ENCODE results near the gene IFI44. TPM values are rescaled to one million over a fixed set of nuclear protein-coding genes. Genes with fewer than 3 reads are reported as not detected.

Gene IFI44
- polyA plus RNA-seq, 1 experiment: 6.0 TPM

GRCh38 chr1:78647238-78647637 lies 2.4 kb upstream of the IFI44 start:
- no peak for TF ChIP-seq CTCF (IDR thresholded peaks at IDR 0.05; ENCODE audit: low read depth, low read length)
- Histone ChIP-seq H3K4me3 (ENCODE audit: low read depth, low read length) (no peak overlapping the region), H3K27ac (ENCODE audit: low read depth, low read length) (no peak overlapping the region), H3K27me3 (ENCODE audit: control insufficient read depth, insufficient read depth, low read length) (no peaks in the 10 kb centered on the region), H3K9me3 (ENCODE audit: control insufficient read depth, insufficient read depth, low read length) (peaks cover 5% of the 10 kb centered on the region)
- DNase-seq (ENCODE audit: low read depth, low spot score): no peak
- ChIA-PET POLR2A (no interaction called here), CTCF (interaction anchor here (1.4 kb wide), 1 partner anchor 29 kb away, joined by 4 read pairs; no protein-coding TSS in a partner anchor)

GRCh38 chr1:78650114-78650660 lies 556 bp downstream of the IFI44 start:
- no peak overlapping the region for H3K27ac ChIP-seq (ENCODE audit: low read depth, low read length)
- ChIA-PET CTCF (interaction anchor here (0.6 to 0.9 kb wide), 3 partner anchors 26 to 44 kb away, joined by 3 to 8 read pairs (median 4); no protein-coding TSS in a partner anchor), POLR2A (no interaction called here)
- no peaks in the 10 kb centered on the region for H3K27me3 ChIP-seq (ENCODE audit: control insufficient read depth, insufficient read depth, low read length)
- H3K4me3 ChIP-seq (ENCODE audit: low read depth, low read length): no peak overlapping the region
- no peak for DNase-seq (ENCODE audit: low read depth, low spot score)
- peaks cover 5% of the 10 kb centered on the region for H3K9me3 ChIP-seq (ENCODE audit: control insufficient read depth, insufficient read depth, low read length)
- TF ChIP-seq CTCF (IDR thresholded peaks at IDR 0.05; ENCODE audit: low read depth, low read length): no peak

- H3K27me3 ChIP-seq (ENCODE audit: control insufficient read depth, insufficient read depth, low read length): no peaks in the 10 kb centered on the region
- TF ChIP-seq CTCF (IDR thresholded peaks at IDR 0.05; ENCODE audit: low read depth, low read length): no peak
- POLR2A ChIA-PET: no interaction called here
- CTCF ChIA-PET: no interaction called here
- no peak for DNase-seq (ENCODE audit: low read depth, low spot score)
- H3K9me3 ChIP-seq (ENCODE audit: control insufficient read depth, insufficient read depth, low read length): peaks cover 5% of the 10 kb centered on the region
- H3K27ac ChIP-seq (ENCODE audit: low read depth, low read length): no peak overlapping the region
- no peak overlapping the region for H3K4me3 ChIP-seq (ENCODE audit: low read depth, low read length)
These were observed 1.6 kb downstream of the IFI44 start for GRCh38 chr1:78651241-78651640.

GRCh38 chr1:78652019-78652560 lies 2.5 kb downstream of the IFI44 start:
- Histone ChIP-seq H3K27ac (ENCODE audit: low read depth, low read length) (no peak overlapping the region), H3K9me3 (ENCODE audit: control insufficient read depth, insufficient read depth, low read length) (peaks cover 5% of the 10 kb centered on the region), H3K27me3 (ENCODE audit: control insufficient read depth, insufficient read depth, low read length) (no peaks in the 10 kb centered on the region), H3K4me3 (ENCODE audit: low read depth, low read length) (no peak overlapping the region)
- ChIA-PET POLR2A (no interaction called here), CTCF (no interaction called here)
- no peak for TF ChIP-seq CTCF (IDR thresholded peaks at IDR 0.05; ENCODE audit: low read depth, low read length)
- no peak for DNase-seq (ENCODE audit: low read depth, low spot score)

- Histone ChIP-seq H3K9me3 (ENCODE audit: control insufficient read depth, insufficient read depth, low read length) (no peaks in the 10 kb centered on the region), H3K27ac (ENCODE audit: low read depth, low read length) (no peak overlapping the region), H3K4me3 (ENCODE audit: low read depth, low read length) (no peak overlapping the region), H3K27me3 (ENCODE audit: control insufficient read depth, insufficient read depth, low read length) (no peaks in the 10 kb centered on the region)
- POLR2A ChIA-PET: no interaction called here
- CTCF ChIA-PET: no interaction called here
- no peak for DNase-seq (ENCODE audit: low read depth, low spot score)
- TF ChIP-seq CTCF (IDR thresholded peaks at IDR 0.05; ENCODE audit: low read depth, low read length): no peak
These were observed 9.3 kb downstream of the IFI44 start for GRCh38 chr1:78658901-78659300.

Measured in AG04450 (cell line).